ENCODE measurements around the gene CTIF. TPM values are rescaled to one million over a fixed set of nuclear protein-coding genes. Genes with fewer than 3 reads are reported as not detected.

Gene CTIF
- total RNA-seq, 1 experiment from 2014 or later: 95.8 TPM

GRCh38 chr18:48612511-48612910, 73.7 kb downstream of the CTIF start:
- Mint-ChIP-seq H3K36me3 (ENCODE audit: insufficient read depth, unreplicated experiment) (no peaks in the 10 kb centered on the region), H3K27ac (ENCODE audit: low read depth, unreplicated experiment) (no peak overlapping the region), H3K4me3 (ENCODE audit: unreplicated experiment) (no peak overlapping the region), H3K27me3 (ENCODE audit: insufficient read depth, unreplicated experiment) (no peaks in the 10 kb centered on the region), H3K9me3 (ENCODE audit: unreplicated experiment) (no peaks in the 10 kb centered on the region), H3K4me1 (ENCODE audit: insufficient read depth, unreplicated experiment) (peaks cover 5% of the 10 kb centered on the region)
- CTCF ChIA-PET: no interaction called here
- no peak for DNase-seq (ENCODE audit: unreplicated experiment)
- intact Hi-C loops (cut with micrococcal nuclease): no loop called here
- BruUV-seq (replicated peaks): no TSS peak
- TF ChIP-seq, protein P1, sequence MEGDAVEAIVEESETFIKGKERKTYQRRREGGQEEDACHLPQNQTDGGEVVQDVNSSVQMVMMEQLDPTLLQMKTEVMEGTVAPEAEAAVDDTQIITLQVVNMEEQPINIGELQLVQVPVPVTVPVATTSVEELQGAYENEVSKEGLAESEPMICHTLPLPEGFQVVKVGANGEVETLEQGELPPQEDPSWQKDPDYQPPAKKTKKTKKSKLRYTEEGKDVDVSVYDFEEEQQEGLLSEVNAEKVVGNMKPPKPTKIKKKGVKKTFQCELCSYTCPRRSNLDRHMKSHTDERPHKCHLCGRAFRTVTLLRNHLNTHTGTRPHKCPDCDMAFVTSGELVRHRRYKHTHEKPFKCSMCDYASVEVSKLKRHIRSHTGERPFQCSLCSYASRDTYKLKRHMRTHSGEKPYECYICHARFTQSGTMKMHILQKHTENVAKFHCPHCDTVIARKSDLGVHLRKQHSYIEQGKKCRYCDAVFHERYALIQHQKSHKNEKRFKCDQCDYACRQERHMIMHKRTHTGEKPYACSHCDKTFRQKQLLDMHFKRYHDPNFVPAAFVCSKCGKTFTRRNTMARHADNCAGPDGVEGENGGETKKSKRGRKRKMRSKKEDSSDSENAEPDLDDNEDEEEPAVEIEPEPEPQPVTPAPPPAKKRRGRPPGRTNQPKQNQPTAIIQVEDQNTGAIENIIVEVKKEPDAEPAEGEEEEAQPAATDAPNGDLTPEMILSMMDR (IDR thresholded peaks at IDR 0.05; ENCODE audit: unreplicated experiment): no peak
- POLR2A ChIA-PET: no interaction called here

DNA sequence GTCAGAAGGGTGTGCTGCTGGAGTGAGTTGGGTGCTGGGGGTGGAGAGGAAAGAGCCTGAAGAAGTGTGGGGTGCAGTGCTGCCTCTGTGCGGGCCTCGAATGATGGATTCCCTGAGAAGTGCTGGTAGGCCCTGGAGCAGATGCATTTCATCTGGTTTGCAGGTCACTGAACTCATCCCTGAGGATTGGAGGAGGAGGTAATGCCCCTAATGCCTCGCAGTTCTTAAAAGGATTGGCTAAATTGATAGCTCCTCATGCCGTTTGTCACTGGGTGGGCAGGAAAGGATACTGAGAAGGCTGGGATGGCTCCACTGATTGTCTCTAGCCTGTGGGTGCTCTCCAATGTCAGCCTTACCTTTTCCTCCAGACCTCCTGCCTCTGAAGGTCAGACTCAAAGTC, 74.1 kb downstream of the CTIF start:
- no TSS peak for BruUV-seq (replicated peaks)
- Mint-ChIP-seq H3K27me3 (ENCODE audit: insufficient read depth, unreplicated experiment) (no peaks in the 10 kb centered on the region), H3K27ac (ENCODE audit: low read depth, unreplicated experiment) (no peak overlapping the region), H3K4me1 (ENCODE audit: insufficient read depth, unreplicated experiment) (peaks cover 5% of the 10 kb centered on the region), H3K36me3 (ENCODE audit: insufficient read depth, unreplicated experiment) (no peaks in the 10 kb centered on the region), H3K4me3 (ENCODE audit: unreplicated experiment) (no peak overlapping the region), H3K9me3 (ENCODE audit: unreplicated experiment) (no peaks in the 10 kb centered on the region)
- CTCF ChIA-PET: interaction anchor here (0.6 kb wide), 1 partner anchor 1414 kb away, joined by 3 read pairs; no protein-coding TSS in a partner anchor
- intact Hi-C loops (cut with micrococcal nuclease): no loop called here
- no peak for DNase-seq (ENCODE audit: unreplicated experiment)
- TF ChIP-seq, protein P1 (IDR thresholded peaks at IDR 0.05; ENCODE audit: unreplicated experiment): no peak
- POLR2A ChIA-PET: no interaction called here

GRCh38 chr18:48613589-48614404, 75.0 kb downstream of the CTIF start:
- H3K9me3 Mint-ChIP-seq (ENCODE audit: unreplicated experiment): no peaks in the 10 kb centered on the region
- TF ChIP-seq, protein P1 (IDR thresholded peaks at IDR 0.05; ENCODE audit: unreplicated experiment): no peak
- H3K27ac Mint-ChIP-seq (ENCODE audit: low read depth, unreplicated experiment): no peak overlapping the region
- H3K27me3 Mint-ChIP-seq (ENCODE audit: insufficient read depth, unreplicated experiment): no peaks in the 10 kb centered on the region
- intact Hi-C loops (cut with micrococcal nuclease): no loop called here
- no peak for DNase-seq (ENCODE audit: unreplicated experiment)
- ChIA-PET POLR2A (no interaction called here), CTCF (interaction anchor here (0.6 kb wide), 1 partner anchor 1415 kb away, joined by 3 read pairs; no protein-coding TSS in a partner anchor)
- no peaks in the 10 kb centered on the region for H3K36me3 Mint-ChIP-seq (ENCODE audit: insufficient read depth, unreplicated experiment)
- H3K4me3 Mint-ChIP-seq (ENCODE audit: unreplicated experiment): no peak overlapping the region
- no TSS peak for BruUV-seq (replicated peaks)
- H3K4me1 Mint-ChIP-seq (ENCODE audit: insufficient read depth, unreplicated experiment): peaks cover 5% of the 10 kb centered on the region

DNA sequence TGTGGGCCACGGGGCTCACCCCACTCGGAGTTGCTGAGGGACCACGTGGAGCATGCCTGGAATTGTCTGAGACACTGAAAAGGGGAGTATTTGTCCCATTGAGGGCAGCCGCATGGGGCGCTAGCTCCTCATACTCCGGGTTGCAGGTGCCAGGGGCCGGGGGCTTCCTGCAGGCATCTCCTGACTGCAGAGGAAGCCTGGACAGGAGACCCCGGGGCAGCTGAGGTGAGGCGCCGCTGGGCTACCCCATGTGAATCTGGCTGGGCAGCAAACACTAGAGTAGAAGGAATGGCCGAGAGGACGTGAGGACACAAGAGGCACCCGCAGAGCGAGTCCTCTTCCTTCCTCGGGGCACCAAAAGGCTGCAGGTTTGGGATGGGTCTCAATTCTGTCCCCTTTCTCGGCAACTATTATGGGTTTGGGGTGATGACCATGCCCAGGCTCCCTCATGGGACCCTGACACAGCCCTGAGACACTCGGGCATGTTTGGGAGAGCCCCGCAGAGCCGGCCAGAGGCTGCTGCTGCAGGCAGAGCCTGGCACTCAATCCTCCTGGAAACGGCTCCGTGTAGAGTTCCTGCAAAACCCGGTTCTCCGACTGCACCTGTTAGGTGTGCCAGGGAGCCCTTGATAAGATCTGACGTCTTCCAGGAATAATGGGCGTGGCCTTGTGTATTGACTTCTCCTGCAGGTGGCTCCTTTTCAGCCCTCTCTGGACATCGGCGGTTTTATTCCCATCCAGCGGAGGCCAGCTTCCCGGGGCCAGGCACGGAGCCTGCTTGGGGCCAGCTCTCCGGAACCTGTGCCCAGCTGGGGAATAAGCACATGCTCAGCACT, 77.0 kb downstream of the CTIF start:
- CTCF ChIA-PET: interaction anchor here (0.7 kb wide), 1 partner anchor 571 kb away, joined by 3 read pairs; no protein-coding TSS in a partner anchor

More for the DNA sequence above, 77.0 kb downstream of the CTIF start:
- intact Hi-C loops (cut with micrococcal nuclease): no loop called here
- Mint-ChIP-seq H3K4me3 (ENCODE audit: unreplicated experiment) (no peak overlapping the region), H3K4me1 (ENCODE audit: insufficient read depth, unreplicated experiment) (peaks cover 1% of the 10 kb centered on the region), H3K36me3 (ENCODE audit: insufficient read depth, unreplicated experiment) (peaks cover 6% of the 10 kb centered on the region), H3K27me3 (ENCODE audit: insufficient read depth, unreplicated experiment) (no peaks in the 10 kb centered on the region), H3K27ac (ENCODE audit: low read depth, unreplicated experiment) (no peak overlapping the region), H3K9me3 (ENCODE audit: unreplicated experiment) (no peaks in the 10 kb centered on the region)
- TF ChIP-seq, protein P1 (IDR thresholded peaks at IDR 0.05; ENCODE audit: unreplicated experiment): no peak
- no peak for DNase-seq (ENCODE audit: unreplicated experiment)
- BruUV-seq (replicated peaks): no TSS peak
- POLR2A ChIA-PET: no interaction called here

Data from MCF 10A (cell line).